ENCODE measurements around the gene GABRB1.

- TF ChIP-seq CTCF (IDR thresholded peaks at IDR 0.05) (no peak), EZH2 (IDR thresholded peaks at IDR 0.05; ENCODE audit: borderline replicate concordance, insufficient read depth, low read depth, low read length, poor library complexity, severe bottlenecking) (no peak)
Measured at GRCh38 chr4:47038263-47038662, 6.9 kb downstream of the GABRB1 start.

All from B cell (primary cell).